D721Med (cell line): ENCODE measurements around the gene TMUB1.
A peak's percentile ranks its signal among the peaks of the same experiment; 100 is the strongest.

Source experiments
- DNase-seq: peaks from one replicate; pipeline ENCODE4 v3.0.0; 2011; ENCODE audit warnings: low spot score; ENCODE audit not compliant: insufficient read length
- FAIRE-seq: peaks from 2 replicates; lab custom pipeline; 2011; peaks lifted over from hg19 to GRCh38; lab: Jason Lieb, UNC
- CTCF ChIP-seq: IDR thresholded peaks from 2 replicates; pipeline ENCODE4 v1.5.1; 2012; ENCODE audit warnings: mild to moderate bottlenecking, control low read depth; ENCODE audit not compliant: insufficient read depth; ENCODE audit errors: missing control alignments

Gene TMUB1

GRCh38 chr7:151093748-151094147 lies 10.5 kb upstream of the TMUB1 start:
- DNase-seq (no peak), FAIRE-seq (no peak)
- TF ChIP-seq CTCF: no peak

GRCh38 chr7:151091988-151092387 lies 8.7 kb upstream of the TMUB1 start:
- DNase-seq: no peak
- FAIRE-seq: no peak
- no peak for TF ChIP-seq CTCF

- FAIRE-seq (no peak), DNase-seq (no peak)
- peak; percentile 41 for TF ChIP-seq CTCF
These were observed 8.1 kb upstream of the TMUB1 start for GRCh38 chr7:151091431-151091830.

GRCh38 chr7:151091003-151091402 lies 7.7 kb upstream of the TMUB1 start:
- FAIRE-seq: no peak
- no peak for TF ChIP-seq CTCF
- DNase-seq: no peak

- no peak for DNase-seq
- FAIRE-seq: no peak
- TF ChIP-seq CTCF: no peak
These were observed 6.8 kb upstream of the TMUB1 start for GRCh38 chr7:151089893-151090730.

- FAIRE-seq (no peak), DNase-seq (no peak)
- TF ChIP-seq CTCF: no peak
These were observed 5.8 kb upstream of the TMUB1 start for GRCh38 chr7:151088856-151089699.
